Measurements from ENCODE around the gene SMARCA4.
"Not testable (repeated sequence)": the region's sequence is repeated elsewhere in the genome, so short reads cannot be mapped to it uniquely, and the experiment has no call there.

Gene SMARCA4

DNA sequence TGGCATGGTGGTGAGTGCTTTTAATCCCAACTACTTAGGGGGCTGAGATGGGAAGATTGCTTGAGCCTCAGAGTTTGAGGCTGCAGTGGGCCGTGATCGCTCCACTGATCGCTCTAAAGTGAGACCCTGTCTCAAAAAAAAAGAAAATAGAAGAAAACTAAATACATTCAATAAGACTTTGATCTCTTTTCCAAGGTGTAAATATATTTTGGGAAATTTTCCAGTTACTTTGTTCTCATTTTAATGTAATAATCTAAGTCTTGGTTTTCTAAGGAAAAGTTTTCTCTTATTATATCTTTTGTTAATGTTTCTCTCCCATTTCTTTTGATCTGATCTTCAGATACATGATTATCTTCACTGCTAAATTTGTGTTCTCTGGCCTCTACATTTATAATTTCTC, 138.0 kb downstream of the SMARCA4 start:
- no peak for DNase-seq
- no peak for TF ChIP-seq GATA1 (IDR thresholded peaks at IDR 0.05; ENCODE audit: low read depth, low read length)
- TF ChIP-seq POLR2A (IDR thresholded peaks at IDR 0.05; ENCODE audit: low read length), result no peak

DNA sequence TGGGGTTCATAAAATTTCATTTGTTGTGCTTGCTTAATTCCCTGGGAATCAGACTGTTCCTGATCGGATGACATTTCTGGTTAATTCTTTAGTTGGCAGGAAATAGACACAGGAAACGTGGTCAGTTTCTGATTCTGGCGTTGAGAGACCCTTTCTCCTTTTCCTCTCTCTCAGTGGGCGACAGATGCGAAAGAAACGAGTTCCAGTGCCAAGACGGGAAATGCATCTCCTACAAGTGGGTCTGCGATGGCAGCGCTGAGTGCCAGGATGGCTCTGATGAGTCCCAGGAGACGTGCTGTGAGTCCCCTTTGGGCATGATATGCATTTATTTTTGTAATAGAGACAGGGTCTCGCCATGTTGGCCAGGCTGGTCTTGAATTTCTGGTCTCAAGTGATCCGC, 139.2 kb downstream of the SMARCA4 start:
- DNase-seq, result no peak

DNA sequence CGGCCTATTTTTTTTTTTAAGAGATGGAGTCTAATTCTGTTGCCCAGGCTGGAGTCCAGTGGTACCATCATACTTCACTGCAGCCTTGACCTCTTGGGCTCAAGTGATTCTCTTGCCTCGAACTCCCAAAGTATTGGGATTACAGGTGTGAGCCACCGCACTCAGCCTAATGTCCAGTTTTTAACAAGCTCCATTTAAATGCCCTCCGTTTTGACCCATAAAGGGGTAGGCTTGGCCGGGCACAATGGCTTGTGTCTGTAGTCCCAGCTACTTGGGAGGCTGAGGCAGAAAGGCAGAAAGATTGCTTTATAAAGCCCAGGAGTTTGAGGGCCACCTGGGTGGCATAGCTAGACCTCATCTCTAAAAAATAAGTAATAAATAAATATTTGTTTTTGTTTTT, 140.2 kb downstream of the SMARCA4 start:
- no peak for DNase-seq
- no peak for TF ChIP-seq GATA1 (IDR thresholded peaks at IDR 0.05; ENCODE audit: low read depth, low read length)
- no peak for TF ChIP-seq POLR2A (IDR thresholded peaks at IDR 0.05; ENCODE audit: low read length)

More for the DNA sequence above, 139.2 kb downstream of the SMARCA4 start:
- no peak for TF ChIP-seq POLR2A (IDR thresholded peaks at IDR 0.05; ENCODE audit: low read length)
- no peak for TF ChIP-seq GATA1 (IDR thresholded peaks at IDR 0.05; ENCODE audit: low read depth, low read length)

DNA sequence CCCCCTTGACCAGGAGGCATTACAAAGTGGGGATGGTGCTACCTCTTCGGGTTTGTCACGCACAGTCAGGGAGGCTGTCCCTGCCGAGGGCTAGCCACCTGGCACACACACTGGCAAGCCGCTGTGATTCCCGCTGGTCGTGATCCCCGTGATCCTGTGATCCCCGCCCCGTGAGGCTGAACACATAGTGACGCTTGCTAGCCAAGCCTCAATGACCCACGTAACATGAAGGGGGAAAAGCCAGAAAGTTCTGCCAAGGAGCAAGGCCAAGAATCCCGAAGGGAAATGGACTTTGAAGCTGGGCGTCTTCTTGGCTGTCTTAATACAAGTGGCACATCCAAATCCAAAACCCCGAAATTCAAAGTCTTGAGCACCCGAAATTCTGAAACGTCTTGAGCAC, 142.1 kb downstream of the SMARCA4 start:
- TF ChIP-seq GATA1 (IDR thresholded peaks at IDR 0.05; ENCODE audit: low read depth, low read length), result no peak
- no peak for TF ChIP-seq POLR2A (IDR thresholded peaks at IDR 0.05; ENCODE audit: low read length)
- DNase-seq, result no peak

DNA sequence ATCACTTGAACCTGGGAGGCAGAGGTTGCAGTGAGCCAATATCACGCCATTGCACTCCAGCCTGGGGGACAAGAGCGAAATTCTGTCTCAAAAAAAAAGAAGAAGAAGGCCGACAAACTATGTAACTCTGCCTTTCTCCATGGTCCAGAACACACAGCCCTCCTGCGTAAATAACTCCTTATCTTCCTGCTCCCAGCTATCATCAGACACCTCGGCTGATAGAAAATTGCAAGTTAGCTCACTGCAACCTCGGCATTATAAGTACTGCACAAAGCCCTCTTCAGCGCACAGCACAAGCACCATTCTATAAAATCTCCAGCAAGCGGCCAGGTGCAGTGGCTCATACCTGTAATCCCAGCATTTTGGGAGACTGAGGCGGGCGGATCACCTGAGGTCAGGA, 142.8 kb downstream of the SMARCA4 start:
- not testable (repeated sequence) for DNase-seq

DNA sequence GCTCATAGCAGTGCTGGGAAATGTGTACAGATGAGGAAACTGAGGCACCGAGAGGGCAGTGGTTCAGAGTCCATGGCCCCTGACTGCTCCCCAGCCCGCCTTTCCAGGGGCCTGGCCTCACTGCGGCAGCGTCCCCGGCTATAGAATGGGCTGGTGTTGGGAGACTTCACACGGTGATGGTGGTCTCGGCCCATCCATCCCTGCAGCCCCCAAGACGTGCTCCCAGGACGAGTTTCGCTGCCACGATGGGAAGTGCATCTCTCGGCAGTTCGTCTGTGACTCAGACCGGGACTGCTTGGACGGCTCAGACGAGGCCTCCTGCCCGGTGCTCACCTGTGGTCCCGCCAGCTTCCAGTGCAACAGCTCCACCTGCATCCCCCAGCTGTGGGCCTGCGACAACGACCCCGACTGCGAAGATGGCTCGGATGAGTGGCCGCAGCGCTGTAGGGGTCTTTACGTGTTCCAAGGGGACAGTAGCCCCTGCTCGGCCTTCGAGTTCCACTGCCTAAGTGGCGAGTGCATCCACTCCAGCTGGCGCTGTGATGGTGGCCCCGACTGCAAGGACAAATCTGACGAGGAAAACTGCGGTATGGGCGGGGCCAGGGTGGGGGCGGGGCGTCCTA, 144.3 kb downstream of the SMARCA4 start:
- TF ChIP-seq GATA1 (IDR thresholded peaks at IDR 0.05; ENCODE audit: low read depth, low read length) (no peak), POLR2A (IDR thresholded peaks at IDR 0.05; ENCODE audit: low read length) (peak; percentile 54)
- DNase-seq, result no peak

DNA sequence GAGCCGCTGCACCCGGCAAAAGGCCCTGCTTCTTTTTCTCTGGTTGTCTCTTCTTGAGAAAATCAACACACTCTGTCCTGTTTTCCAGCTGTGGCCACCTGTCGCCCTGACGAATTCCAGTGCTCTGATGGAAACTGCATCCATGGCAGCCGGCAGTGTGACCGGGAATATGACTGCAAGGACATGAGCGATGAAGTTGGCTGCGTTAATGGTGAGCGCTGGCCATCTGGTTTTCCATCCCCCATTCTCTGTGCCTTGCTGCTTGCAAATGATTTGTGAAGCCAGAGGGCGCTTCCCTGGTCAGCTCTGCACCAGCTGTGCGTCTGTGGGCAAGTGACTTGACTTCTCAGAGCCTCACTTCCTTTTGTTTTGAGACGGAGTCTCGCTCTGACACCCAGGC, 145.6 kb downstream of the SMARCA4 start:
- TF ChIP-seq POLR2A (IDR thresholded peaks at IDR 0.05; ENCODE audit: low read length), result no peak
- TF ChIP-seq GATA1 (IDR thresholded peaks at IDR 0.05; ENCODE audit: low read depth, low read length), result no peak
- DNase-seq, result no peak

DNA sequence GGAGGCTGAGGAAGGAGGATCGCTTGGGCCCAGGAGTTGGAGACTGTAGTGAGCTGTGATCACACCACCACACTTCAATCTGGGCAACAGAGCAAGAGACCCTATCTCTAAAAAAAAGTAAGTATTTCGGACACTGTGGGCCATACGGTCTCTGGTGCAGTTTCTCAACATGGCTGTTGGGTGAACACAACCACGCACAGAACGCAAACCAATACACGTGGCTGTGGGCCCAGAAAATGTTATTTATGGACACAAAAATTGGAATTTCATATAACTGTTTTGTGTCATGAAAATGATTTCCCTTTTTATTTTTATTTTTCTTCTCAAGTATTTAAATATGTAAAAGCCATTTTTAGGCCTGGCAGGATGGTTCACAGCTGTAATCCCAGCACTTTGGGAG, 147.9 kb downstream of the SMARCA4 start:
- DNase-seq, result no peak
- TF ChIP-seq POLR2A (IDR thresholded peaks at IDR 0.05; ENCODE audit: low read length) (no peak), GATA1 (IDR thresholded peaks at IDR 0.05; ENCODE audit: low read depth, low read length) (no peak)

DNA sequence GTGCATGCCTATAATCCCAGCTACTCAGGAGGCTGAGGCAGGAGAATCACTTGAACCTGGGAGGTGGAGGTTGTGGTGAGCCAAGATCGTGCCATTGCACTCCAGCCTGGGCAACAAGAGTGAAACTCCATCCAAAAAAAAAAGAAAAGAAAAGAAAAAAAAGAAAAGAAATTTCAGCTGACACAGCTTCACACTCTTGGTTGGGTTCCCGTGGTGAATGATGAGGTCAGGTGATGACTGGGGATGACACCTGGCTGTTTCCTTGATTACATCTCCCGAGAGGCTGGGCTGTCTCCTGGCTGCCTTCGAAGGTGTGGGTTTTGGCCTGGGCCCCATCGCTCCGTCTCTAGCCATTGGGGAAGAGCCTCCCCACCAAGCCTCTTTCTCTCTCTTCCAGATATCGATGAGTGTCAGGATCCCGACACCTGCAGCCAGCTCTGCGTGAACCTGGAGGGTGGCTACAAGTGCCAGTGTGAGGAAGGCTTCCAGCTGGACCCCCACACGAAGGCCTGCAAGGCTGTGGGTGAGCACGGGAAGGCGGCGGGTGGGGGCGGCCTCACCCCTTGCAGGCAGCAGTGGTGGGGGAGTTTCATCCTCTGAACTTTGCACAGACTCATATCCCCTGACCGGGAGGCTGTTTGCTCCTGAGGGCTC, 150.4 kb downstream of the SMARCA4 start:
- no peak for DNase-seq
- TF ChIP-seq GATA1 (IDR thresholded peaks at IDR 0.05; ENCODE audit: low read depth, low read length) (no peak), POLR2A (IDR thresholded peaks at IDR 0.05; ENCODE audit: low read length) (no peak)

DNA sequence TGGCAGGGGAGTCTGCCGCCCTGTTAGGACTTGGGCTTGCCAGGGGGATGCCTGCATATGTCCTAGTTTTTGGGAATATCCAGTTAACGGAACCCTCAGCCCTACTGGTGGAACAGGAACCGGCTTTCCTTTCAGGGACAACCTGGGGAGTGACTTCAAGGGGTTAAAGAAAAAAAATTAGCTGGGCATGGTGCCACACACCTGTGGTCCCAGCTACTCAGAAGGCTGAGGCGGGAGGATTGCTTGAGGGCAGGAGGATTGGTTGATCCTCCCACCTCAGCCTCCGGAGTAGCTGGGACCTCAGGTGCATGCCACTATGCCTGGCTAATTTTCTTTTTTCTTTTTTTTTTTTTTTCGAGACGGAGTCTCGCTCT, 150.9 kb downstream of the SMARCA4 start:
- no peak for DNase-seq
- TF ChIP-seq GATA1 (IDR thresholded peaks at IDR 0.05; ENCODE audit: low read depth, low read length) (no peak), POLR2A (IDR thresholded peaks at IDR 0.05; ENCODE audit: low read length) (no peak)
